K562 (cell line): Measurements from ENCODE around the gene UNC5C.

ENCODE experiments used
- CHD4 ChIP-seq: fragments of 200-600 bp; sonication (generic); IDR thresholded peaks from 3 replicates; pipeline ENCODE4 v1.6.1; 2012; ENCODE audit warnings: low read depth, mild to moderate bottlenecking, mixed read lengths, low read length, inconsistent platforms; ENCODE audit not compliant: insufficient read depth, insufficient replicate concordance, poor library complexity, severe bottlenecking
- HDAC2 ChIP-seq: fragments of 450-650 bp; IDR thresholded peaks from 2 replicates; pipeline ENCODE4 v1.6.1; 2016; ENCODE audit warnings: mild to moderate bottlenecking
- MTA2 ChIP-seq: fragments of 450-650 bp; IDR thresholded peaks from 2 replicates; pipeline ENCODE4 v1.6.1; 2016; ENCODE audit warnings: low read depth
- NUFIP1 ChIP-seq: fragments of 450-650 bp; IDR thresholded peaks from 2 replicates; pipeline ENCODE4 v1.6.1; 2018; ENCODE audit not compliant: partially characterized antibody
- TF ChIP-seq, protein P1 (sequence below), 3 experiments: IDR thresholded peaks in 2 of 3; conservative IDR thresholded peaks in 1 of 3; 2 replicates each; pipeline ENCODE4 v1.5.1; 2011 to 2012; ENCODE audit warnings: low read length in 3 of 3, mild to moderate bottlenecking in 3 of 3, control low read depth in 2 of 3, improper control_type of control experiment in 1 of 3, inconsistent platforms in 1 of 3, low read depth in 1 of 3, mixed read lengths in 1 of 3, moderate library complexity in 1 of 3; ENCODE audit not compliant: insufficient read depth in 2 of 3
- TF ChIP-seq, protein P2 (sequence below): sonication (generic); formaldehyde crosslinking; IDR thresholded peaks from 2 replicates; pipeline ENCODE4 v1.8.0; 2022; ENCODE audit warnings: missing genetic modification reagents, mild to moderate bottlenecking, borderline replicate concordance

DNA sequence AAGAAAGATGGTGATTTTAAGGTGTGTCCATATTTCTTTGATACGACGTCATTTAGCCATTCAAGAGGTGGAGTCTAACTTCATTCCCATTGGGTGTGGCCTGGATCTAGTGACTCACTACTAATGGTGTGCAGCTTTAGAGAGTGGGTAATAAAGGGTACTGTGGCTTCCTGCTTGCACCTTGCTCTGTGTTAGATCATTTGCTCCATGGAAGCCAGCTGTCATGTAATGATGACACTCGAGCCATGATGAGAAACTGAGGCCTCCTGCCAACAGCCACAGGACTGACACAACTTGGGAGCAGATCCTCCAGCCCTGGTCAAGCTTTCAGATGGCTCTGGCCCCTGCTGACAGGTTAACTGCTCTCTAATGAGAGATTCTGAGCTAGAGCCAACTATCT lies 82.0 kb downstream of the UNC5C start:
- TF ChIP-seq NUFIP1 (no peak), CHD4 (no peak), MTA2 (no peak), HDAC2 (no peak)
- TF ChIP-seq, protein P1, sequence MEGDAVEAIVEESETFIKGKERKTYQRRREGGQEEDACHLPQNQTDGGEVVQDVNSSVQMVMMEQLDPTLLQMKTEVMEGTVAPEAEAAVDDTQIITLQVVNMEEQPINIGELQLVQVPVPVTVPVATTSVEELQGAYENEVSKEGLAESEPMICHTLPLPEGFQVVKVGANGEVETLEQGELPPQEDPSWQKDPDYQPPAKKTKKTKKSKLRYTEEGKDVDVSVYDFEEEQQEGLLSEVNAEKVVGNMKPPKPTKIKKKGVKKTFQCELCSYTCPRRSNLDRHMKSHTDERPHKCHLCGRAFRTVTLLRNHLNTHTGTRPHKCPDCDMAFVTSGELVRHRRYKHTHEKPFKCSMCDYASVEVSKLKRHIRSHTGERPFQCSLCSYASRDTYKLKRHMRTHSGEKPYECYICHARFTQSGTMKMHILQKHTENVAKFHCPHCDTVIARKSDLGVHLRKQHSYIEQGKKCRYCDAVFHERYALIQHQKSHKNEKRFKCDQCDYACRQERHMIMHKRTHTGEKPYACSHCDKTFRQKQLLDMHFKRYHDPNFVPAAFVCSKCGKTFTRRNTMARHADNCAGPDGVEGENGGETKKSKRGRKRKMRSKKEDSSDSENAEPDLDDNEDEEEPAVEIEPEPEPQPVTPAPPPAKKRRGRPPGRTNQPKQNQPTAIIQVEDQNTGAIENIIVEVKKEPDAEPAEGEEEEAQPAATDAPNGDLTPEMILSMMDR (IDR thresholded peaks at IDR 0.05 in 2 of 3, conservative IDR thresholded peaks at IDR 0.05 in 1 of 3; ENCODE audit: insufficient read depth in 2 of 3, low read depth in 1 of 3, low read length in 3 of 3), result no peak
- TF ChIP-seq, protein P2, sequence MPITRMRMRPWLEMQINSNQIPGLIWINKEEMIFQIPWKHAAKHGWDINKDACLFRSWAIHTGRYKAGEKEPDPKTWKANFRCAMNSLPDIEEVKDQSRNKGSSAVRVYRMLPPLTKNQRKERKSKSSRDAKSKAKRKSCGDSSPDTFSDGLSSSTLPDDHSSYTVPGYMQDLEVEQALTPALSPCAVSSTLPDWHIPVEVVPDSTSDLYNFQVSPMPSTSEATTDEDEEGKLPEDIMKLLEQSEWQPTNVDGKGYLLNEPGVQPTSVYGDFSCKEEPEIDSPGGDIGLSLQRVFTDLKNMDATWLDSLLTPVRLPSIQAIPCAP, result no peak
